Astrocyte (in vitro differentiated cells and primary cell): ENCODE results near the gene LDAH.

ENCODE experiments used
- CTCF ChIP-seq: IDR thresholded peaks from 2 replicates; pipeline ENCODE4 v1.5.1; 2011; ENCODE audit warnings: low read depth, mild to moderate bottlenecking, inconsistent platforms, low read length, moderate library complexity; ENCODE audit not compliant: insufficient read depth
- EZH2 ChIP-seq: IDR thresholded peaks from 2 replicates; pipeline ENCODE4 v1.6.1; 2012; ENCODE audit warnings: mild to moderate bottlenecking, low read length, inconsistent platforms; ENCODE audit not compliant: insufficient read depth

DNA sequence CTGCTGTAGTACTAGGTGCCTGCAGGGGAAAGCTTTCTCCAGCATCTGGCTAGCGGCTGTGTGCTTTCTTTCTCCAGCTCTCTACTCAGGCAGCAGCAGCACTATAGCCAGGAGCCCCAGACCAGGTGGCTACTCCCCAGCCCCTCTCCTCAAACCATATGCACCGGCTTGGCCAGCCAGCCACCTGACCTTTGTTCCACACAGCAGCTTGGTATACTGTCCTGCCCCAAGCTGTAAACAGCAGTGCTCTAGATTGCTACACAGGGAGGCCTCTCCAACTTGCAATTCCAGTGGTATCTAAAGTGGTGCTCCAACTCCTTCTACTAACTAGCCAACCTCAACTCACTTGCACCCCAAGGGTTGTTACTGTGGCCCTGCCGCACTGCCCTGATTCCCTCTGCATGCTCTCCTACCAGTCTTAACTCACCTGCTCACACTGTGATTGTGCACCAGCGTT, 19.6 kb downstream of the LDAH start:
- TF ChIP-seq CTCF (no peak), EZH2 (no peak)
